Activated CD8-positive, alpha-beta T cell treated with anti-CD3 and anti-CD28 coated beads, Interleukin-2, amount 10 ng/mL, durations not matched to agents 7 days and 5 days (primary cell): ENCODE results near the gene ARRB1. TPM values are rescaled to one million over a fixed set of nuclear protein-coding genes. Genes with fewer than 3 reads are reported as not detected.
A peak's percentile ranks its signal among the peaks of the same experiment; 100 is the strongest.
"Not testable (repeated sequence)": the region's sequence is repeated elsewhere in the genome, so short reads cannot be mapped to it uniquely, and the experiment has no call there.

Experiments used
- ATAC-seq: fragments of 150-1000 bp; cut with Tn5 transposase; one replicate; pipeline ENCODE4 v1.10.0; 2021; ENCODE audit warnings: moderate library complexity
- CTCF ChIA-PET: fragments of 350-600 bp; sonication (Branson Sonifier 250); formaldehyde crosslinking; loops from one replicate; lab custom pipeline; 2021; ENCODE audit warnings: antibody characterized with exemption; lab: Charles Lee
- POLR2A ChIA-PET: fragments of 350-600 bp; sonication (Branson Sonifier 250); formaldehyde crosslinking; loops from one replicate; lab custom pipeline; 2021; ENCODE audit warnings: antibody characterized with exemption; lab: Charles Lee
- DNase-seq: peaks from one replicate; pipeline ENCODE4 v3.0.0-alpha.2; 2020
- H3K27ac Mint-ChIP-seq: one replicate; pipeline ENCODE4 v1.8.0; 2021; ENCODE audit warnings: mild to moderate bottlenecking, mixed read lengths
- H3K27me3 Mint-ChIP-seq: one replicate; pipeline ENCODE4 v1.8.0; 2021; ENCODE audit warnings: low read depth, mixed read lengths
- H3K36me3 Mint-ChIP-seq: one replicate; pipeline ENCODE4 v1.8.0; 2021; ENCODE audit warnings: low read depth, mixed read lengths
- H3K4me1 Mint-ChIP-seq: one replicate; pipeline ENCODE4 v1.8.0; 2021; ENCODE audit warnings: low read depth, mixed read lengths
- H3K4me3 Mint-ChIP-seq: one replicate; pipeline ENCODE4 v1.8.0; 2021; ENCODE audit warnings: mild to moderate bottlenecking, mixed read lengths
- H3K9me3 Mint-ChIP-seq: one replicate; pipeline ENCODE4 v1.8.0; 2022; ENCODE audit warnings: mixed read lengths; ENCODE audit not compliant: insufficient read depth
- total RNA-seq, 2 experiments: library from RNA; stranded (reverse); gene quantifications; one replicate each; pipeline ENCODE4 v1.2.3, GENCODE V29; 2021

ARRB1 gene
- total RNA-seq, 2 experiments from 2014 or later = 69.4 to 82.6 TPM

DNA sequence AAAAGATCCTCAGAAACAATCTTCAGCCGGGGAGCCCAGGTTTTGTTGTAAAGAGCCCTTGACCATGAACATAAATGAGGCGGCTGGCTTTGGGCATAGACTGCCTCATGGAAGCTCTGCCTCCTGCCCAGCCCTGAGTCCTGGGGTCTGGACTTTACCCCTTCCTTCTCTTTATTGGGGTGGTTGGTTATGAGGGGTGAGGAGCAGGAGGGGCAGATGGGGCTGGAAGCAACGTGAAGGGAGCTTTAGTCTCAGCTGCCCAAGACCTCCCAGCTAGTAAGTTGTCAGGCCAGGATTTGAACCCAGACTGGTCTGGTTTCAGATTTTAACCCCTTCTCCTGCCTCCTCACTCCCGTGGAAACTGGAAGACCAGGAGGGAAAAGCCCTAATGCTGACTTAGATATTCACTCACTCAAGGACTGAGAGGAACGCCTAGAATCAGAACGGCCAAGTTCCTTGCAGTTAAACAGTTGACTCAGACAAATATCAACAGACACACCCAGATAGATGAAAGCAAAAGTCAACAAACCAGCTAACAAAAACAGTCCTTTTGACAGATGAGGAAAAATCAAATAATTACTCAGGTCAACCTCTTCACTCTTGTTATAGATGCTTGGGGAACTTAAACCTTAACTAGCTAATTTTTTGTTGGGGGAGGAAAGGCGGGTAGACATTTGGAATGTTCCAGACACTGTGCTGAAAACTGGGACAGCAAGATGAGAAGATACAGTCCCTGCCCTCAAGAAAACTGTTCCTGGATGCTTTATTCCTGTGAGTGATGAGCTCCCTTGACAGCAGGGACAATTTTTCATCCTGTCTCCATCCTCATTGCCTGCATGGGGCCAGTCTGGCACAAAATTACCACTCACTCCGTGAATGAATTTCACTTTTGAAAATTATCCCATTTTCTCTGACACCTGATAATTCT is 20.8 kb upstream of the ARRB1 start:
- peaks cover 43% of the 10 kb centered on the region for H3K4me1 Mint-ChIP-seq
- H3K4me3 Mint-ChIP-seq = no peak overlapping the region
- POLR2A ChIA-PET = no interaction called here
- DNase-seq (no peak), ATAC-seq (no peak)
- H3K9me3 Mint-ChIP-seq = no peaks in the 10 kb centered on the region
- H3K27me3 Mint-ChIP-seq = no peaks in the 10 kb centered on the region
- peaks cover 13% of the 10 kb centered on the region for H3K36me3 Mint-ChIP-seq
- CTCF ChIA-PET = interaction anchor here (0.6 to 2.0 kb wide), 11 partner anchors 9 to 96 kb away, joined by 3 to 14 read pairs (median 5); no protein-coding TSS in a partner anchor
- H3K27ac Mint-ChIP-seq = no peak overlapping the region

DNA sequence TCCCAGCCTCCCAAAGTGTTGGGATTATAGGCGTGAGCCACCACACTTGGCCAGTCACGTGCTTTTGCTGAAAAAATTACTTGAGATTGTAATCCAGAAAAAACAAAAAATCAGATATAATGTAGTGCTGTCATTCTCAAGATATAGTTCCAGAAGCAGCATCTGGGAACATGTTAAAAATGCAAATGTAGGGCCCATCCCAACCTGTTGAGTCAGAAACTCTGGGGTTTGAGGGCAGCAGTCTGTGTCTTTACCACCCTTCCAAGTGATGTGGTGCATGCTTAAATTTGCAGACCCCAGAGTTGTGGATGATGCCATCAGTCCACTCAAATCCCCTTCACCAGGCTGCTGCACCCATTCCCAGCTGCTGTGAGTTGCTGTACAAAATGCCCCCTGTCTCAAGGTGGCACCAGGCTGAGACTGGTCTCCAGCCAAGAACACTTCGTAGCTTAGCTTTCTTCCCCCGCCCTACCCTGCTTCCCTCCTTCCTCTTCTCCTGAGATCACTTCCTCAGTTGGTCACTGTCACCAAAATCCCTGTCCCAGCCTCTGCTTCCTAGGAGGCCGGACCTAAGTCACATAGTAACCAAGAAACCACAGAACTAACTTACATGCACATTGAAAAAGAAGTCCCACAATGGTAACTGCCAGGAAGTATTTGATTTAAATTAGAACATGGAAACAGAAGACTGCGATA is 18.2 kb upstream of the ARRB1 start:
- CTCF ChIA-PET = interaction anchor here (0.7 to 2.1 kb wide), 3 partner anchors 14 to 41 kb away, joined by 3 to 9 read pairs (median 4); no protein-coding TSS in a partner anchor
- POLR2A ChIA-PET = interaction anchor here (0.7 to 1.1 kb wide), 3 partner anchors 17 to 190 kb away, joined by 3 to 7 read pairs (median 3); no protein-coding TSS in a partner anchor
- peak overlapping the region; percentile 88 for H3K27ac Mint-ChIP-seq
- DNase-seq = no peak
- H3K36me3 Mint-ChIP-seq = peaks cover 13% of the 10 kb centered on the region
- ATAC-seq = peak; percentile 43
- peaks cover 40% of the 10 kb centered on the region for H3K4me1 Mint-ChIP-seq
- H3K9me3 Mint-ChIP-seq = no peaks in the 10 kb centered on the region
- no peaks in the 10 kb centered on the region for H3K27me3 Mint-ChIP-seq
- H3K4me3 Mint-ChIP-seq = no peak overlapping the region

DNA sequence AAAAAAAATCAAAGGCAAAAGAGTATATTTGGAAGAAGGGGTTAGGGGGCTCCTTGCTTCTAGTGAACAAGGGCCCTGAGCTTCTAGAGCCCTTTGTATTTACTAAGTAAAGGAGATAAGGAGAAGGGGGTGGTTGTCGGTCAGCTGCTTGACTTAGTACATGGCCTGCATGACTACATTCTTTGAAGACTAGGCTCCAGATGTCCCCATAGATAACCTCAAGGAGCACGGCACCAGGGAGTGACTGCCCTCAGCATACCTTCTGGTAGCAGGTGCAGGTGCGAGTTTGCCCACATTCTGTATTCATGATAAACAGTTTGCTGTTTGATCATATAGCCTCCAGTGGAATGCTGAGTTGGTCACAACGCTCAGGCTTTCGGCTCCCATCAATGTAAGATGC is 15.4 kb upstream of the ARRB1 start:
- DNase-seq, POLR2A ChIA-PET: not testable (repeated sequence)
- H3K36me3 Mint-ChIP-seq = peaks cover 13% of the 10 kb centered on the region

DNA sequence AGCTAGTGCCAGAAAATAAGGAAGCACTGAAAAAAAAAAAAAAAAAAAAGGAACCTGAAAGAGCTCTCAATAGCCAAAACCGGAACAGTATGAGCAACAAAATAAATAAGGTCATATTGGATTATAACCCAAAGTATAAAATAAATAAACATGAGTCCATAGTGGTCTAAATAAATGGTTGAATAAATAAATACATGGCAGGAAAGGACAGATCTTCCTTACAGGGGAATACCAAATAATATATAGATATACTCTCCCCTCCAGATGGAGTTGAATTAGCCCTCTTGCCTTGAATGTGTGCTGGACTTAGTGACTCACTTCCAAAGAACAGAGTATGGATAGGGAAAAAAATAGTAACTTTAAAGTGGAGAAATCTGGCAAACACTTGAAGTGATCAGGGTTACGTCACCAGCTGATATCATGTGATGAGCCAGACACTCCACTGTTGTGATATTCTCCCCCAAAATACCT is 14.3 kb upstream of the ARRB1 start:
- H3K27me3 Mint-ChIP-seq = no peaks in the 10 kb centered on the region
- no peak overlapping the region for H3K4me3 Mint-ChIP-seq
- H3K27ac Mint-ChIP-seq = no peak overlapping the region
- CTCF ChIA-PET = no interaction called here
- no peak for DNase-seq
- H3K9me3 Mint-ChIP-seq = no peaks in the 10 kb centered on the region
- POLR2A ChIA-PET = no interaction called here
- peaks cover 11% of the 10 kb centered on the region for H3K36me3 Mint-ChIP-seq
- peaks cover 28% of the 10 kb centered on the region for H3K4me1 Mint-ChIP-seq
- ATAC-seq = no peak

More for the DNA sequence above, 15.4 kb upstream of the ARRB1 start:
- H3K4me3 Mint-ChIP-seq, H3K27ac Mint-ChIP-seq, ATAC-seq, CTCF ChIA-PET, H3K27me3 Mint-ChIP-seq, H3K9me3 Mint-ChIP-seq: not testable (repeated sequence)
- H3K4me1 Mint-ChIP-seq = peaks cover 33% of the 10 kb centered on the region

DNA sequence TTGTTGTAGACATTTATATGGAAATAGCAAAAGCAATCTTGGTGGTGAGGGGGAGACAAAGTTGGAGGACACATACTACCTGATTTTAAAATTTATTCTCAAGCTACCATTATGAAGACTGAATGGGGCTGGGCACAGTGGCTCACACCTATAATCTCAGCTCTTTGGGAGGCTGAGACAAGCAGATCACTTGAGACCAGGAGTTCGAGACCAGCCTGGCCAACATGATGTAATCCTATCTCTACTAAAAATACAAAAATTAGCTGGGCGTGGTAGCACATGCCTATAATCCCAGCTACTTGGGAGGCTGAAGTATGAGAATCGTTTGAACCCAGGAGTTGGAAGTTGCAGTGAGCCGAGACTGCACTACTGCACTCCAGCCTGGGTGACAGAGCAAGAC is 10.8 kb upstream of the ARRB1 start:
- H3K4me3 Mint-ChIP-seq, H3K36me3 Mint-ChIP-seq, H3K4me1 Mint-ChIP-seq, ATAC-seq, DNase-seq, H3K9me3 Mint-ChIP-seq, H3K27me3 Mint-ChIP-seq, H3K27ac Mint-ChIP-seq: not testable (repeated sequence)
- ChIA-PET CTCF (interaction anchor here (0.9 to 1.9 kb wide), 8 partner anchors 10 to 82 kb away, joined by 3 to 11 read pairs (median 4); no protein-coding TSS in a partner anchor), POLR2A (interaction anchor here (2.0 kb wide), 1 partner anchor 10 kb away, joined by 6 read pairs; no protein-coding TSS in a partner anchor)

DNA sequence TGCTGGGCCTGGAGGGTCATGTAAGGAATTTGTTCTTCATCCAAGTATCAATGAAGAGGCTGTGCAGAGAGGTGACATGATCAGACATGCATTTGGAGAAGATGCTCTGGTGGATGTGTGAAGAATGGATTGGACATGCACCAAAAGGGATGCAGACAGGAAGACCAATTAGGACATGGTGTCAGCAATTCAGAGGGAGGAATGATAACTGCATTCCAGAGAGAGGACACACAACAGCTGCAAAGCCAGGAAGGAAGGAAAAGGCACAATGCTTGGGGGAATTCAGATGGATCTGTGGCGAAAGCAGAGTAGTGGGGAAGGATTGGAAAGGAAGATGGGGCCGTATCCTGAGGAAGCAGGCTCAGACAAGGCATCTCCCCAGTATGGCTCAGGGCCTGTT is 5.2 kb upstream of the ARRB1 start:
- no peaks in the 10 kb centered on the region for H3K27me3 Mint-ChIP-seq
- H3K36me3 Mint-ChIP-seq = peaks cover 2% of the 10 kb centered on the region
- peaks cover 19% of the 10 kb centered on the region for H3K4me1 Mint-ChIP-seq
- H3K9me3 Mint-ChIP-seq = no peaks in the 10 kb centered on the region
- DNase-seq = no peak
- ATAC-seq = no peak
- CTCF ChIA-PET = interaction anchor here (0.9 to 1.0 kb wide), 2 partner anchors 27 kb away, joined by 3 to 4 read pairs; no protein-coding TSS in a partner anchor
- H3K4me3 Mint-ChIP-seq = no peak overlapping the region
- no peak overlapping the region for H3K27ac Mint-ChIP-seq
- POLR2A ChIA-PET = interaction anchor here (0.7 kb wide), 1 partner anchor 16 kb away, joined by 4 read pairs; no protein-coding TSS in a partner anchor

DNA sequence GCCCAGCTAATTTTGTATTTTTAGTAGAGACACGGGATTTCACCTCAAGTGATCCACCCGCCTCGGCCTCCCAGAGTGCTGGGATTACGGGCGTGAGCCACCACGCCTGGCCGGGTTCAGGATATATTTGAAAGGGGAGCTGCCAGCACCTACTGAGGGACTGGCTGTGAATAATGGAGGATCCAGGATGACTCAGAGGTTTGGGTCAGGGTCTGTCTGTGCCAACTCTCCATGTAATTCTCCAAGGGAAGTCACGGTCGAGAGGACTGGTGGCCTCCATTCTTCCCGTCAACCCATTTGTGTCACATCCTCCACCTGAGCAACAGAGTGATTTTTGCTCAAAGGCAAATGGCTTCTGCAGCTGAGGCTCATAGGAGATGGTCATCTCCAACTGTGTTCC is 3.6 kb upstream of the ARRB1 start:
- no peak for ATAC-seq
- no peak overlapping the region for H3K27ac Mint-ChIP-seq
- no peaks in the 10 kb centered on the region for H3K27me3 Mint-ChIP-seq
- no peak overlapping the region for H3K4me3 Mint-ChIP-seq
- DNase-seq = no peak
- CTCF ChIA-PET = interaction anchor here (1.1 kb wide), 1 partner anchor 75 kb away, joined by 3 read pairs; no protein-coding TSS in a partner anchor
- H3K36me3 Mint-ChIP-seq = peaks cover 7% of the 10 kb centered on the region
- POLR2A ChIA-PET = no interaction called here
- H3K4me1 Mint-ChIP-seq = peaks cover 30% of the 10 kb centered on the region
- no peaks in the 10 kb centered on the region for H3K9me3 Mint-ChIP-seq

DNA sequence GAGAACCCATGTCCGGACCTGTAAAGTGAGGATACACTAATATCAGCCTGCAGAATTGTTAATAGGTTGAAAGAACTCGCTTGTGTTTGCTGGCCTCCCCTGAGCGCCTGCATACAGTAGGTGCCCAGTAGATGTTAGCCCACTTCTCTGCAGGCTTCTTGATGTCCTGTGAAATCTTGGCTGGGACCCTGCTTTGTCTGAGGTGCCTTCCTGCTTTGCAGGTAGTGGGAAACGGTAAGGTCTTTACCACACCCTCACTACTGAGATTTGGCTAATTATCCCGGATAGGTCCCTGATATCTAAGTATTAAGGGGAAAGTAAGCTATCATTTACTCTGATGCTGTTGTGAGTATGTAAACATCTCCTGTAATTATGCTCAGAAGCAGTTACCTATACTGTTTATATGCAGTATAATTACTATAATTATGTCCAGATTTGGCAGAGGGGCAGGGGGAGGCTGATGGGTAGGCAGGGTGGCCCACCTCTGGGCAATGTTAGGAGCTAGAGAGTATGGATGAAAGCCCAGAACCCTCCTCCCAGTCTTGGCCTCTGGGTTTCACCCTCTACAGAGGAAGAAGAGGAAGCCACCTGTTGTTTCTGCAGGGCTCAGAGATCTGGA is 1.2 kb upstream of the ARRB1 start:
- ATAC-seq (no peak), DNase-seq (no peak)
- Mint-ChIP-seq H3K4me3 (peak overlapping the region; percentile 87), H3K9me3 (no peaks in the 10 kb centered on the region), H3K27me3 (no peaks in the 10 kb centered on the region), H3K27ac (peak overlapping the region; percentile 94), H3K4me1 (peaks cover 53% of the 10 kb centered on the region), H3K36me3 (peaks cover 17% of the 10 kb centered on the region)
- POLR2A ChIA-PET = interaction anchor here (0.6 to 2.0 kb wide), 13 partner anchors 10 to 363 kb away, joined by 3 to 22 read pairs (median 6); partner anchors contain the start of gene GDPD5
- CTCF ChIA-PET = interaction anchor here (0.9 to 5.1 kb wide), 13 partner anchors 10 to 179 kb away, joined by 3 to 53 read pairs (median 5); no protein-coding TSS in a partner anchor

DNA sequence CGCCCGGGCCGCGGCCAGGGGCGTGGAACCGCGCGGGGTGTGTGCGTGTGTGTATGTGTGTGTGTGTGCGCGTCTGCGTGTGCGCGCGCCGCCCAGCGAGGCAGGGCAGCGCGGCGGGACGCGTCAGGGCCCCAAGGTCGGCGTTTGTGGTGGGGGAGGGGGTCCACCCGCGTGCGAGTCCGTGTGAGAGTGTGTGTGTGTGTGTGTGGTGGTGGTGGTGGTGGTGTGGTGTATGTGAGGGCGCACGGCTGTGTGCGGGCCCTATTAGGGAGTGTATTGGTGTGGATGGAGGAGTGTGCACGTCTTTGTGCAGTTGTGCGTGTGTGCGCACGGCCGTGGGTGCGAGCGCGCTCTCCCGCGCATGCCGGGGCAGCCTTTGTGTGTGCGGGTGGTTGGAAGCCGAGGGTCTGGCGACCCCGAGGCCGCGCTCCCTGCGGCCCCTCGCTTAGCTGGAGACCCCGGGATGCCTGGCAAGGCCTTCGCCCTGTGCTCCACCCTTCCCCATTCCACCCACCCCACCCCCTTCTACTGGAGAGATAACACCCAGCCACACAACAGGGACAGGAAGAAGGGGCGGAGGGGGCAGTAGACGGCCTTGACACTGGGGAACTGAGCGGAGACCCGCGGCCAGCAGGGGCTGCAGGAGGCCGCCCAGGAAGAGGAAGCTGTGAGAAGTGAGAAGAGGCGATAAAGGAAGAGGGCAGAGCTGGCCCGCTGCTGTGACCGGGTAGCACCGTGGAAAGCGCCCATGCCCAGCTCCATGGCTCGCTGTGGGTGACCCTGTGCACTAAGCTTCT is 528 bp upstream of the ARRB1 start:
- H3K36me3 Mint-ChIP-seq = peaks cover 17% of the 10 kb centered on the region
- H3K4me3 Mint-ChIP-seq = peak overlapping the region; percentile 87
- CTCF ChIA-PET = interaction anchor here (0.7 to 5.1 kb wide), 18 partner anchors 10 to 179 kb away, joined by 3 to 53 read pairs (median 4); no protein-coding TSS in a partner anchor
- H3K27ac Mint-ChIP-seq = peak overlapping the region; percentile 94
- ATAC-seq (peak; percentile 62), DNase-seq (peak; percentile 77)
- H3K27me3 Mint-ChIP-seq = no peaks in the 10 kb centered on the region
- H3K9me3 Mint-ChIP-seq = no peaks in the 10 kb centered on the region
- H3K4me1 Mint-ChIP-seq = peaks cover 60% of the 10 kb centered on the region
- POLR2A ChIA-PET = interaction anchor here (0.6 to 2.1 kb wide), 15 partner anchors 10 to 363 kb away, joined by 3 to 22 read pairs (median 6); partner anchors contain the start of gene GDPD5
